CD4-positive, alpha-beta T cell treated with Interleukin-2 at 100 ng/mL for 4 hours (primary cell): ENCODE results near the gene MFAP3L.
A peak's percentile ranks its signal among the peaks of the same experiment; 100 is the strongest.
"Not testable (repeated sequence)": the region's sequence is repeated elsewhere in the genome, so short reads cannot be mapped to it uniquely, and the experiment has no call there.

Source experiments
- DNase-seq: peaks from one replicate; pipeline ENCODE4 v3.0.0-alpha.2; 2020; ENCODE audit warnings: low spot score

The MFAP3L gene

DNA sequence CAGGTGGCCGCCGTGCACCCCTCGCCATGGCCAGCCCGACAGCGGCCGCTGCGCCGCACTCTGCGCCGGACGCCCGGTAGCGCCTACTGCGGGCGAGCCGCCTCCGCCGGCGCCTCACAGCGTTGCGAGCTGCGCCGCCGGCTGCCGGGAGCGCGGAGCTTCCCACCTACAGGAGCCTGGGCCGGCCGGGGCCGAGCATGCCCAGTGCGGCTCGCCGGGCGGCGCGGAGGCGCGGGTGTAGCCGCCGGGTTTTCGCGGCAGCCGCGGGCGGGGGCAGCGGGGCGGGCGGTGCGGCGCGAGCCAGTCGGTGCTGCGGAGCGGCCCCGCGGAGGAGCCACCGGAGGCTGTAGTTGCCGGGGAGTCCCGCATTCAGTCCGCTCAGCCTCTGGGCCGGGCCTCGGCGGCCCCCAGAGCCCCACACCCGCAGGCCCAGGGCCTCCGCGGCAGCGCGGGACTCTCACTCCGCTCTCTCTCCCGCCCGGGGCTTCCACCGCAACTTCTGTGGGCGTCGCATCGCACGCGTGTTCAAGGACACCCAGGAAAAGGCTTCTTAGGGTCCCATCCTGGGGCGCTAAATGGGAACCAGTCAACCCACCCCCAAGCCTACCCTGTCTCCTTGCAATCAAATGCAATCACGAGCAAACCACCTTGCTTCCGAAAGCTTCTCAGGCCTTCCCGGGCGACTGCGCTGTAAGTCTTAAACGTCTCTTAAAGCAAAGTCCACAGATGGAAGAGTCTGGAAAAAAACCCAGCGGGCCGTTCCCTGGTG is at the start of gene MFAP3L:
TSS of gene MFAP3L (minus strand) at position 143 of the 769 bp plus-strand sequence. CDS start 20,518 bp downstream, outside the sequence.
- DNase-seq = peak; percentile 83

DNA sequence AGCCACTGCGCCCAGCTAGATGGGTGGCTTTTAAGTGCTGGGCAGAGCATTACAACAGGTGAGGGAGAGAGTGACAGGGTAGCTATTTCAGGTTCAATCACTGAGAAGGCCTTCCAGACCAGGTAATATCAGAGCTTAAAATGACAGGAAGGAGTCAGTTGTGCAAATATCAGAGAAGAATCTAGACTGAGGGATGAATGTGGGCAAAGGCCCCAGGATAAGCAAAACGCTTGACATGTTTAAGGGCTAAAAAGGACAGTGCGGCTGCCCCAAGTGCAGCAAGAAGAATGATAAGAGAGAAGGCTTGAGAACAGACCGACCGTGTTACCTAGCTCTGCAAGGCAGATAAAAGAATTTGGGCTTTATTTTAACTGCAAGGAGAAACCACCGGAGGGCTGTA is 45.0 kb upstream of the MFAP3L start:
- DNase-seq = no peak

DNA sequence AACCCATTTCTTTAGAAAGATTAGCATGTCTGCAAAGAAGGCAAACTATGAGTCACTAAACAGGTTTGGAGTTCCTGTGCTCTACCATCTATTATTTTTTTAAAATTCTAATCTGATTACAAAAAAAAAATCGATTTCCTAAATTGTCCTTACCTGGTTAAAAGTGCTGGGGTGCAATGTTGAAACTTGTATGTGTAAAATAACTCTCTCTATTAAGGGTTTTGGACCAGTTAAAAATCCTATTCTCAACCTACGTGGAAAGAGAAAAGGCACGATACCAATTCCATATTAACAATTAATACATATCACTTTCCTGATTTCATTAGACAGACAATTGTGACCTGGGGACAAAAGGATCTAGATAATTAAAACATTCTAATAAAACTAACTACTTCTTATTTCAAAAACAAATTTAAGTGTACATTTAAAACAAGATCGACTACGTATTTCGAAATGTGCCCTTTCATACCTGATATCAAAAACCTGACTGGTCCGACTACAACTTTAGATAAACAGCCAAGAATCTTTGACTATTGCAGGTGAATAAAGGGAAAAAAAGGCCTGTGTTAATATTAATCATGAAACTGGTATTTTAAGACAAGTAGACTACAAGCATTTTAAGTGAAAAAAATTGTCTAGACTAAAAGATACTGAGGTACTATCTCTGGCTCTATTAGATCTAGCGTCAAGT is 42.4 kb upstream of the MFAP3L start:
- no peak for DNase-seq

DNA sequence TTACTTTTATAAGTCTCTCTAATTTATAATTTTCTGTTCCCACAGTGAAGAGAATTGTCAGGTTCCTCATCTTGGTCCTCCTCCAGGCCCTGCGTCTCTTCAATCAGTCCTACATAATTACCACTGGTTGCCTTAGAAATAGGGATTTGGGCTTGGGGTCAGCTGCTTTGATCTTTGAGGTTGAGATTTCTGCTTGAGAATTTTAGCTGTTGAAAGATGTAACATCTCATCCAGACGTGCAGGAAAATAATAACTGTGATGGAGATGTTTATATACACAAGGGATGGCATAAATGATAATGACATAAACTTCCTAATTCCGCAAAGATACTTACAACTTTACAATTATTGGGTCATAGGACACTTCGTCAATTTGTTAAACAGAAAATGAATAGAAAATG is 33.2 kb upstream of the MFAP3L start:
- no peak for DNase-seq

- DNase-seq = no peak
Measured at GRCh38 chr4:170058826-170059225, 32.6 kb upstream of the MFAP3L start.

DNA sequence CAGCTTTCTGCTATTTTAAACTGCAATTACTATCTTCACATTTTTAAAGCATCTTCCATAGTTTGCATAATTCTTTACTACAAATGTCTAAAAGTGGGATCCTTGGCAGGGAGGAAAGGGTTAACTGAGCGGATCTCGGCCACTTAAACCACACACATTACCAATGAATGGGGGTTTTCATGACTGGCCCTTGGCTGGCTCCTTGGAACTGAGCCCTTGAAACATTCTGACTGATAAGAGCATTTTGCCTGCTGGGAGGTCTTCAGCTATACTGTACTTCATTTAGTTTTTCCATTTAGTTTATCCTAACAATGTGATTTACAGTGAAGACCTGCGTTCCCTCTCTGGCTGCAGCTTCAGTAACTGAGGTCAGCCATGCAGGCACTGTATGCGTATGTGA is 31.7 kb upstream of the MFAP3L start:
- DNase-seq = no peak

GRCh38 chr4:170052919-170053318 is 26.7 kb upstream of the MFAP3L start:
- DNase-seq = no peak

- no peak for DNase-seq
Measured at GRCh38 chr4:170051402-170051801, 25.2 kb upstream of the MFAP3L start.

GRCh38 chr4:170049766-170050165 is 23.6 kb upstream of the MFAP3L start:
- no peak for DNase-seq

GRCh38 chr4:170047771-170048354 is 21.7 kb upstream of the MFAP3L start:
- peak; percentile 67 for DNase-seq

DNA sequence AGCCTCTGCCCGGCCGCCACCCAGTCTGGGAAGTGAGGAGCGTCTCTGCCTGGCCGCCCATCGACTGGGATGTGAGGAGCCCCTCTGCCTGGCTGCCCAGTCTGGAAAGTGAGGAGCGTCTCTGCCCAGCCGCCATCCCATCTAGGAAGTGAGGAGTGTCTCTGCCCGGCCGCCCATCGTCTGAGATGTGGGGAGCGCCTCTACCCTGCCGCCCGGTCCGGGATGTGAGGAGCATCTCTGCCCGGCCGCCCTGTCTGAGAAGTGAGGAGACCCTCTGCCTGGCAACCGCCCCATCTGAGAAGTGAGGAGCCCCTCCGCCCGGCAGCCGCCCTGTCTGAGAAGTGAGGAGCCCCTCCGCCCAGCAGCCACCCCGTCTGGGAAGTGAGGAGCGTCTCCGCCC is 20.0 kb upstream of the MFAP3L start:
- not testable (repeated sequence) for DNase-seq

- no peak for DNase-seq
Measured at GRCh38 chr4:170040031-170040680, 14.0 kb upstream of the MFAP3L start.

DNA sequence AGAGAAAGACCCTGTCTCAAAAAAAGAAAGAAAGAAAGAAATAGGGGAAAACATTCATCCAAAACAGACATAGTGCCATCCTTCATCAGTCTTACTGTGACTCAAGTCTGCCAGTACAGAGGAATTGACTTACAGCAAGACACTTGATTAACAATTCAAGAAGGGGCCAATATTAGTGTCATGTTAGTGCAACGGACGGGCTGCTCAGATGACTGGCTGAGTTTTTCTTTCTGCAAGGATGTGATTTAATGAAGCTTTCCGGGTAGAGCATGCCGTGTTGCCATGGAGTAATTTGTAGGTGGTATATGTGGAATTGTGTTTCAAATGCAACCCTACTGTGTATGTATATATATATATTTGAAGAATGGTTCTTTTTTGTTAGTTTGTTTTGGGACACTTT is 12.6 kb upstream of the MFAP3L start:
- DNase-seq = no peak

GRCh38 chr4:170038232-170038631 is 12.0 kb upstream of the MFAP3L start:
- no peak for DNase-seq

DNA sequence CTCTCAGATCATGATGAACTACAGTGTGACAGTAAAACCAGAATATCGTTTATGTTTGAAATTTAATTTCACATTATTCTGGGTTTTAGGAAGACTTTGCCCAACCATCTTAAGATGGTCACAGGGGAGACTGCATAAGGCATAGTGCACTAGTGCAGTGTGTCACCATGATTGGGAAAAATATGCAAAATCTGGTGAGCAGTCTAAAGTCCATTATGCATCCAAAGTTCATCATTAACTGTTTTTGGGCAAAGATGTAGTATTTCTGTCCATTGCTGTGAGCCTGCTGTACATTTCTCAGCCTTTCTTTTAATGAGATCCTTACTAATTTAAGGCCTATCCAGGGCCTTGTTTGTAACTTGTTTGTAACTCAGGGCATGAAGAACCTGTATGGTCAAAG is 11.3 kb upstream of the MFAP3L start:
- no peak for DNase-seq

GRCh38 chr4:170035845-170036244 is 9.7 kb upstream of the MFAP3L start:
- DNase-seq = no peak

DNA sequence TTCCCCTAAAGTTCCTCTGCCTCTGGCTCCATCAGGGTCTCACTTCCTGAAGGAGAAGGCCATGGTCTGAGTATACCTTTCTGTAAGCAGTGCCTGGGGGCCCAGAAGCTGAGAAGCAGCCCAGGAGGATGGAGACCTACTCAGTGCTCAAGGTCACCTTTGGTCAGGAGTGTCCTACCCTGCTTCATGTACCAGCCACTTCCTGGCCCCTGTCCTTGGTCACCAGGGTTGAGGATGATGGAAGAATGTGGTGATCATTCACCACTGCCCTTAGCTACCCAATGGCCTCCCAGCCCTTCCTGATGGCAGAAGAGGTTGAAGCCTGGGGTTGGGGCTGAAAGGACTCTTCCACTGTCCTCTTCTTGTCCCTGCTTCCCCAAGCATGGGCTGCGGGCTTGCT is 9.0 kb upstream of the MFAP3L start:
- DNase-seq = no peak

DNA sequence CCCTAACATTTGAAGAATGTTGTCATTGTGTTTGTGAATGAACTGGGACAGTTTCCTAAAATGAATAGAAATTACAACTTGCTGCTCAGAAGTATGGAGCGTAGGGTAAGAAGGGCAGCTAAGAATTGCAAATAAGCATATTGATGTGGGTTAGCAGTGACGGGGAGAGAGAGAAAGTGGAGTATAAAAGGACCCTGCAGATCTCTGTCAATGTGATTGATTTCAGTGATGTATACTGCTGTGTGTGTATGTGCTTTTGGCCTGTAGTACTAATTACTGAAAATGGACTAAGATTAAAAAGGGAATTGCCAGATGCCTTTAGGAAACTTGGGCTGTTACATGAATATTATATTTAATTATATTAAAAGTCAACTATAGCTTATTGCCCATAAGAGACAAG is 7.8 kb upstream of the MFAP3L start:
- no peak for DNase-seq

DNA sequence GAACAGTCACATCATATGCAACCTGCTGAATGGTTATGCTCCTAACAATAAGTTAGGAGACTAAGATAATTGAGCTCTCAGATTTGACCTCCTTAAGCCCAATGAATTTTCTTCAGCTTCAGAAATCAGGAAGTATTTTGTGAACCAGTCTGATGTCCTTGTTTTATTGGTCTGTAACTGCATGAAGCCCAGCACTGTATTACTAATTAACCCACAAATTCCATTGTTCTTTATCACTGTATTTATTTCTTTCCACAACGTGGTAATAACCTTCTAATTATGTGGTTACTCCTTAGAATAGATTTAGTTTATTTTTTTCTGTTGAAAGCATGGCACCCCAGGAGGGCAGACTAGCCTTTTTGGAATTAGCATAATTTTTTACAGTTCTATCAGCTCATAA is 3.9 kb upstream of the MFAP3L start:
- DNase-seq = no peak

- peak; percentile 95 for DNase-seq
Measured at GRCh38 chr4:170027181-170027829, 1.1 kb upstream of the MFAP3L start.

GRCh38 chr4:170025523-170026252 is 507 bp downstream of the MFAP3L start:
- no peak for DNase-seq

GRCh38 chr4:170022211-170022610 is 4.0 kb downstream of the MFAP3L start:
- no peak for DNase-seq
